HG03060 (cell line): ENCODE measurements around the gene WFDC12.

Experiments
- ATAC-seq: cut with Tn5 transposase; IDR thresholded peaks from one replicate; pipeline ENCODE4 v1.9.1; 2021; ENCODE audit warnings: low read depth, moderate number of reproducible peaks; ENCODE audit not compliant: unreplicated experiment

WFDC12 gene

GRCh38 chr20:45094201-45094600, 30.1 kb downstream of the WFDC12 start:
- no peak for ATAC-seq

- no peak for ATAC-seq
These were observed 31.4 kb downstream of the WFDC12 start for GRCh38 chr20:45092898-45093297.

- no peak for ATAC-seq
These were observed 32.9 kb downstream of the WFDC12 start for GRCh38 chr20:45091366-45091765.

- ATAC-seq = no peak
These were observed 33.8 kb downstream of the WFDC12 start for GRCh38 chr20:45090481-45090880.

GRCh38 chr20:45088247-45088646, 36.0 kb downstream of the WFDC12 start:
- ATAC-seq = no peak

- ATAC-seq = no peak
These were observed 36.5 kb downstream of the WFDC12 start for GRCh38 chr20:45087814-45088213.

- no peak for ATAC-seq
These were observed 37.0 kb downstream of the WFDC12 start for GRCh38 chr20:45087097-45087790.

GRCh38 chr20:45085867-45086266, 38.4 kb downstream of the WFDC12 start:
- no peak for ATAC-seq

GRCh38 chr20:45085289-45085688, 39.0 kb downstream of the WFDC12 start:
- no peak for ATAC-seq

GRCh38 chr20:45083127-45083526, 41.1 kb downstream of the WFDC12 start:
- no peak for ATAC-seq

- no peak for ATAC-seq
These were observed 41.8 kb downstream of the WFDC12 start for GRCh38 chr20:45082468-45082867.

- ATAC-seq = no peak
These were observed 43.2 kb downstream of the WFDC12 start for GRCh38 chr20:45080867-45081624.

GRCh38 chr20:45077559-45077958, 46.7 kb downstream of the WFDC12 start:
- no peak for ATAC-seq
